ENCODE measurements around the gene ZDHHC16.

The ZDHHC16 gene

GRCh38 chr10:97483921-97484320 lies 37.9 kb downstream of the ZDHHC16 start:
- Histone ChIP-seq H3K4me1 (ENCODE audit: control insufficient read depth, insufficient read depth, low read length) (peaks cover 14% of the 10 kb centered on the region), H3K9me3 (ENCODE audit: control insufficient read depth, insufficient read depth, low read length) (no peaks in the 10 kb centered on the region), H3K9ac (ENCODE audit: low read depth, low read length) (no peak overlapping the region), H3K4me3 (ENCODE audit: low read depth, low read length) (no peak overlapping the region), H3K36me3 (ENCODE audit: control insufficient read depth, insufficient read depth, low read length) (peaks cover 10% of the 10 kb centered on the region), H3K27me3 (ENCODE audit: control insufficient read depth, insufficient read depth, low read length) (no peaks in the 10 kb centered on the region)

GRCh38 chr10:97485647-97486281 lies 39.8 kb downstream of the ZDHHC16 start:
- H3K27me3 ChIP-seq (ENCODE audit: control insufficient read depth, insufficient read depth, low read length): no peaks in the 10 kb centered on the region
- H3K36me3 ChIP-seq (ENCODE audit: control insufficient read depth, insufficient read depth, low read length): peaks cover 7% of the 10 kb centered on the region
- no peak overlapping the region for H3K4me3 ChIP-seq (ENCODE audit: low read depth, low read length)
- H3K9me3 ChIP-seq (ENCODE audit: control insufficient read depth, insufficient read depth, low read length): no peaks in the 10 kb centered on the region
- no peak overlapping the region for H3K9ac ChIP-seq (ENCODE audit: low read depth, low read length)
- H3K4me1 ChIP-seq (ENCODE audit: control insufficient read depth, insufficient read depth, low read length): peaks cover under 1% of the 10 kb centered on the region

- no peaks in the 10 kb centered on the region for H3K27me3 ChIP-seq (ENCODE audit: control insufficient read depth, insufficient read depth, low read length)
- no peaks in the 10 kb centered on the region for H3K36me3 ChIP-seq (ENCODE audit: control insufficient read depth, insufficient read depth, low read length)
- no peak overlapping the region for H3K4me3 ChIP-seq (ENCODE audit: low read depth, low read length)
- peaks cover 13% of the 10 kb centered on the region for H3K4me1 ChIP-seq (ENCODE audit: control insufficient read depth, insufficient read depth, low read length)
- H3K9me3 ChIP-seq (ENCODE audit: control insufficient read depth, insufficient read depth, low read length): no peaks in the 10 kb centered on the region
- H3K9ac ChIP-seq (ENCODE audit: low read depth, low read length): no peak overlapping the region
These were observed 44.6 kb downstream of the ZDHHC16 start for GRCh38 chr10:97490592-97490991.

GRCh38 chr10:97494151-97494550 lies 48.2 kb downstream of the ZDHHC16 start:
- H3K9me3 ChIP-seq (ENCODE audit: control insufficient read depth, insufficient read depth, low read length): no peaks in the 10 kb centered on the region
- no peak overlapping the region for H3K4me3 ChIP-seq (ENCODE audit: low read depth, low read length)
- H3K4me1 ChIP-seq (ENCODE audit: control insufficient read depth, insufficient read depth, low read length): peaks cover 20% of the 10 kb centered on the region
- no peak overlapping the region for H3K9ac ChIP-seq (ENCODE audit: low read depth, low read length)
- H3K36me3 ChIP-seq (ENCODE audit: control insufficient read depth, insufficient read depth, low read length): no peaks in the 10 kb centered on the region
- H3K27me3 ChIP-seq (ENCODE audit: control insufficient read depth, insufficient read depth, low read length): no peaks in the 10 kb centered on the region

GRCh38 chr10:97494863-97495506 lies 49.0 kb downstream of the ZDHHC16 start:
- H3K4me3 ChIP-seq (ENCODE audit: low read depth, low read length): no peak overlapping the region

GRCh38 chr10:97497572-97498075 lies 51.6 kb downstream of the ZDHHC16 start:
- Histone ChIP-seq H3K27me3 (ENCODE audit: control insufficient read depth, insufficient read depth, low read length) (peaks cover 13% of the 10 kb centered on the region), H3K36me3 (ENCODE audit: control insufficient read depth, insufficient read depth, low read length) (no peaks in the 10 kb centered on the region), H3K9ac (ENCODE audit: low read depth, low read length) (peak overlapping the region; percentile 87), H3K4me1 (ENCODE audit: control insufficient read depth, insufficient read depth, low read length) (peaks cover 14% of the 10 kb centered on the region), H3K9me3 (ENCODE audit: control insufficient read depth, insufficient read depth, low read length) (no peaks in the 10 kb centered on the region), H3K4me3 (ENCODE audit: low read depth, low read length) (peak overlapping the region; percentile 98)

More at GRCh38 chr10:97494863-97495506, 49.0 kb downstream of the ZDHHC16 start:
- Histone ChIP-seq H3K9ac (ENCODE audit: low read depth, low read length) (no peak overlapping the region), H3K27me3 (ENCODE audit: control insufficient read depth, insufficient read depth, low read length) (peaks cover 3% of the 10 kb centered on the region), H3K36me3 (ENCODE audit: control insufficient read depth, insufficient read depth, low read length) (no peaks in the 10 kb centered on the region), H3K4me1 (ENCODE audit: control insufficient read depth, insufficient read depth, low read length) (peaks cover 20% of the 10 kb centered on the region), H3K9me3 (ENCODE audit: control insufficient read depth, insufficient read depth, low read length) (no peaks in the 10 kb centered on the region)

- H3K36me3 ChIP-seq (ENCODE audit: control insufficient read depth, insufficient read depth, low read length): no peaks in the 10 kb centered on the region
- peaks cover 13% of the 10 kb centered on the region for H3K27me3 ChIP-seq (ENCODE audit: control insufficient read depth, insufficient read depth, low read length)
- peak within 1 kb of the TSS; percentile 87 for H3K9ac ChIP-seq (ENCODE audit: low read depth, low read length)
- peak within 1 kb of the TSS; percentile 98 for H3K4me3 ChIP-seq (ENCODE audit: low read depth, low read length)
- peaks cover 14% of the 10 kb centered on the region for H3K4me1 ChIP-seq (ENCODE audit: control insufficient read depth, insufficient read depth, low read length)
- no peaks in the 10 kb centered on the region for H3K9me3 ChIP-seq (ENCODE audit: control insufficient read depth, insufficient read depth, low read length)
These were observed 52.3 kb downstream of the ZDHHC16 start, which contains the start of gene MMS19 for GRCh38 chr10:97498076-97498840. Gene MMS19 (minus strand): TSS chr10:97498422. CDS start chr10:97498384, 38 bp downstream.

GRCh38 chr10:97498841-97499560 lies 53.0 kb downstream of the ZDHHC16 start, which contains the start of gene UBTD1:
Gene UBTD1 (plus strand): TSS chr10:97498924. CDS start chr10:97499204, 280 bp downstream.
- Histone ChIP-seq H3K9me3 (ENCODE audit: control insufficient read depth, insufficient read depth, low read length) (no peaks in the 10 kb centered on the region), H3K36me3 (ENCODE audit: control insufficient read depth, insufficient read depth, low read length) (no peaks in the 10 kb centered on the region), H3K4me3 (ENCODE audit: low read depth, low read length) (peak within 1 kb of the TSS; percentile 98), H3K4me1 (ENCODE audit: control insufficient read depth, insufficient read depth, low read length) (peaks cover 14% of the 10 kb centered on the region), H3K9ac (ENCODE audit: low read depth, low read length) (peak within 1 kb of the TSS; percentile 87), H3K27me3 (ENCODE audit: control insufficient read depth, insufficient read depth, low read length) (peaks cover 13% of the 10 kb centered on the region)

GRCh38 chr10:97499561-97500296 lies 53.8 kb downstream of the ZDHHC16 start:
- Histone ChIP-seq H3K36me3 (ENCODE audit: control insufficient read depth, insufficient read depth, low read length) (no peaks in the 10 kb centered on the region), H3K4me1 (ENCODE audit: control insufficient read depth, insufficient read depth, low read length) (peaks cover 13% of the 10 kb centered on the region), H3K4me3 (ENCODE audit: low read depth, low read length) (peak overlapping the region; percentile 77), H3K9me3 (ENCODE audit: control insufficient read depth, insufficient read depth, low read length) (no peaks in the 10 kb centered on the region), H3K9ac (ENCODE audit: low read depth, low read length) (peak overlapping the region; percentile 70), H3K27me3 (ENCODE audit: control insufficient read depth, insufficient read depth, low read length) (peaks cover 13% of the 10 kb centered on the region)

GRCh38 chr10:97500297-97500575 lies 54.3 kb downstream of the ZDHHC16 start:
- H3K4me1 ChIP-seq (ENCODE audit: control insufficient read depth, insufficient read depth, low read length): peaks cover 9% of the 10 kb centered on the region
- no peak overlapping the region for H3K9ac ChIP-seq (ENCODE audit: low read depth, low read length)
- no peaks in the 10 kb centered on the region for H3K9me3 ChIP-seq (ENCODE audit: control insufficient read depth, insufficient read depth, low read length)
- H3K4me3 ChIP-seq (ENCODE audit: low read depth, low read length): peak overlapping the region; percentile 77
- H3K36me3 ChIP-seq (ENCODE audit: control insufficient read depth, insufficient read depth, low read length): no peaks in the 10 kb centered on the region
- peaks cover 13% of the 10 kb centered on the region for H3K27me3 ChIP-seq (ENCODE audit: control insufficient read depth, insufficient read depth, low read length)

GRCh38 chr10:97502916-97503315 lies 56.9 kb downstream of the ZDHHC16 start:
- peaks cover 13% of the 10 kb centered on the region for H3K27me3 ChIP-seq (ENCODE audit: control insufficient read depth, insufficient read depth, low read length)
- no peaks in the 10 kb centered on the region for H3K9me3 ChIP-seq (ENCODE audit: control insufficient read depth, insufficient read depth, low read length)
- no peak overlapping the region for H3K9ac ChIP-seq (ENCODE audit: low read depth, low read length)
- peaks cover 2% of the 10 kb centered on the region for H3K4me1 ChIP-seq (ENCODE audit: control insufficient read depth, insufficient read depth, low read length)
- H3K4me3 ChIP-seq (ENCODE audit: low read depth, low read length): no peak overlapping the region
- H3K36me3 ChIP-seq (ENCODE audit: control insufficient read depth, insufficient read depth, low read length): no peaks in the 10 kb centered on the region

Measured in iPS-15b (cell line).